Activated T-cell treated with anti-CD3 and anti-CD28 coated beads, Interleukin-2, amount 50 U/mL, for 1 hour (primary cell): ENCODE measurements around the gene SNX30.

ENCODE experiments used
- DNase-seq: peaks from one replicate; pipeline ENCODE4 v3.0.0-alpha.2; 2020

The SNX30 gene

GRCh38 chr9:112861638-112862555, 111.3 kb downstream of the SNX30 start:
- no peak for DNase-seq

- no peak for DNase-seq
Measured at GRCh38 chr9:112863214-112863613, 112.7 kb downstream of the SNX30 start.

GRCh38 chr9:112863746-112864145, 113.2 kb downstream of the SNX30 start:
- no peak for DNase-seq

DNA sequence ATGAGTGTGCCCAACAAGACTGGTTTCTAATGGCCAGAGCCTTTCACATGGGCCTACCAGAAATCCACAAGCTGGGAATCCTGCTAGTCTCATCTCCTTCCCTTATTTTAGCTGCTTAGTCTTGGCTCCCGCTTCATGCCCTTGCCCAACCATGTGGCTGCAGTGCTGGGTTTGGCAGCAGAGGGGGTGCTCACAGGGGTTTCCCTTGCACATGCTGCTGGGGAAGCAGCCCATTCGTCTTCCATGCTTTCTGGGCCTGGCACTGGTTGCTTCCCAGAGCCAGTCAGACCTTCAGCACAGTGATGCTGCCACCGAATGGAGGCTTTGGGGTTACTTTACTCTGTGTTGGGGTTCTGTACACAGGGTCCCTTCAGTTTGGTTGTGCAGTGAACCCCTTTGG, 113.8 kb downstream of the SNX30 start:
- no peak for DNase-seq

DNA sequence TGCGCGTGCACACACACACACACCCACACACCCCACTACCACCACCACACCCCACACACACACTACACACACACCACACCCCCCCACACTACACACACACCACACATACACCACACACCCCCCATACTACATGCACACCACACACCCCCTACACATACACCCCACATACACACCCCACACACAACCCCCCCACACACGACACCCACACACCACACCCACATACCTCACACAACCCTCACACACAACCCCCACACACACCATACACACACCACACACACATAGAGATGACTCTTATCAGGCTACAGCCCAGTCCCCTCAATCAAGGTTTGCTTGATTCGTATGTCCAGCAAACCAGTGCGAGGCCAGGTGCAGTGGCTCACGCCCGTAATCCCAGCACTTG, 114.4 kb downstream of the SNX30 start:
- DNase-seq, result no peak

- DNase-seq, result no peak
Measured at GRCh38 chr9:112866662-112867274, 116.2 kb downstream of the SNX30 start.

GRCh38 chr9:112867275-112867991, 116.9 kb downstream of the SNX30 start:
- no peak for DNase-seq

DNA sequence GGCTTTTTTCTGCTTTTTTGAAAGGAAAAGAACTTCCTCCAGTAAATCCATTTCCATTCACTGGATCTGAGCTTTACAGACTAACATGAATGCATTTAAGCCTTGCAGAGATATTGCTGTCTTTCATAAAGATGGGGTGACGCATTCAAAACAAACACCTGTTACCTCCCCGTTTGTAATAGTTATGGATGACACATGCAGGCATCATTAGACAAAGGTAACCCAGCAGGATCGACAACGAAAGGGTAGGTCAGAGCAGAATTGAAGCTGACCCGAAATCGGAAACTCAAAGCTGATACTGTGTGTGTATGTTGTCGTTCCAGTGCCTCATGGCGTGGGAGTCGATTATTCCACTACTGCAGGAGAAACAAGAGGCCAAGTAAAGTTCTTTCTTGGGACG, 117.9 kb downstream of the SNX30 start:
- DNase-seq, result no peak

DNA sequence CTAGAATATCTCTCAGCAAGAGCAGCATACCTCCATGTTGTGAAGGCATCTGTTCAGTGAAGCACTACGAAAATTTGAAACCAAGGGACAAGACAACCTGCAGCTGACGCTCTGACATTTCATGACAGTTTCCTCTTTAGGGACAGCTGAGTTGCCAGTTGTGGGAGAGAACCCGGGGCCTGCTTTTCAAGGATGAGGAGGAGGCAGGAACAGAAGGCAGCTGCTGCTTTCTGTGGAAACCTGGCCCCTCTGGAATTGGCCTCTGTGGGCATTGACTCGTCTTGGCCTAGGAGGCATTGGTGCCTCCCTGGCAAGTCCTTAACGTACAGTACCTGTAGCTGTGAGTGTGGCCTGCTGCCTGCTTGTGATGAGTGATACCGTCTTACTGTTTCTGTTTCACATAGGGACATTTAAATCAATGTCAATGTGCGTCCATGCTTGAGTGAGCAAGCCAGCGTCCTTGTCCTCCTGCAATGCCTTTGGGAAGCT, 118.5 kb downstream of the SNX30 start:
- no peak for DNase-seq

DNA sequence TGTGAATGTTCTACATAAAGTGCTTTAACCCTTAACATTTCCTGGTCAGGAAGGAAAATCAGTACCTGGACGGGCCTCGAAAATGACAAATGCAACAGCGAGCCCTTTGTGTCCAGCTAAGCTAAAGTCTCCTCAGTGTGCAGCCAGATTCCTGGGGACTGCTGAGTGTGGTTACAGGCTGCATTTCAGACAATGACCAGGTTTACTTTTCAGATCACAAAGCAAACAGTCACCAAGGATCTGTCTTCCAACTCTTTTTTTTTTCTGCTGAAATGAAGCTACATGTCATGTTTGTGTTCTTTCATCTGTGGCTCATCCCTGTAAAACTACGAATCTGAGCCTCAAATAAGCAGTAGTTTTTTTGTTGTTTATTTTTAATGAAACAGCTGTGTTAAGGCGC, 119.4 kb downstream of the SNX30 start:
- no peak for DNase-seq

- no peak for DNase-seq
Measured at GRCh38 chr9:112870556-112870955, 120.0 kb downstream of the SNX30 start.

DNA sequence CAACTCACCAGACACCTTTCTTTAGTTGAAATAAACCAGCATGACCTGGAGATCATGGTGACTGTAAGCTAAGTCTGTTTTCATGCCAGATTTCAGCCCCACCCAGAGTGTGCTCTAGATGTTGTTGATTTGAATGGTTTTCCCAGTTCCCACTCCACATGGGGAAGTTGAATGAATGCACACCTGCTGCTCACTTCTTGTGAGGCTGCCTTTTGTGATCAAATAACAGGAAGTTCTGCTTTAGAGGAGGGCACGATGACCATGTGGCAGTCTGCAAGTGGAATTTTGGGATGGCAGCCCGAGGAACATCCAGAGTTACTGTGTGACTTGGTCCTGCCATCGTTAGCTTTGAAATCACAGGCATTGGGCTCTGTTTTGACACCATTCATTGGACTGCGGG, 121.5 kb downstream of the SNX30 start:
- DNase-seq, result no peak

- no peak for DNase-seq
Measured at GRCh38 chr9:112873773-112874405, 123.3 kb downstream of the SNX30 start.

DNA sequence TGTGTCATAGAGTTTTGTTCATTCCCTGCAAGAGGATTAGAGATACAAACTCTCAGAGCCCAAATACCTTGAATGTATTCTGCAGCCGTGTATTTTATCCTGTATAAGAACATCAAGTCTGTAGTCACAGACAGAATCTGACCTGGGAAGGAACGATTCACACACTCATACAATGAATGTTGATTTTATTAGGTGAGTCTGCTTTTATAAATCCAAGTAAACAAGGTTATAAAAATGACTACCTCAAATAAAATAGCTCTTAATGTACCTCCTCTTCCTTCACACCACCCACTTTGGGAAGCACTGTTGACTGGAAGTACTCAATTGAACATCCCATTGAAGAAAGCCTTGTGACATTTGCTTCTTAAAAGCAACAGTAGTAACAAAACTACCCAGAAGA, 128.2 kb downstream of the SNX30 start:
- DNase-seq, result no peak

GRCh38 chr9:112880650-112881049, 130.1 kb downstream of the SNX30 start:
- DNase-seq, result no peak

DNA sequence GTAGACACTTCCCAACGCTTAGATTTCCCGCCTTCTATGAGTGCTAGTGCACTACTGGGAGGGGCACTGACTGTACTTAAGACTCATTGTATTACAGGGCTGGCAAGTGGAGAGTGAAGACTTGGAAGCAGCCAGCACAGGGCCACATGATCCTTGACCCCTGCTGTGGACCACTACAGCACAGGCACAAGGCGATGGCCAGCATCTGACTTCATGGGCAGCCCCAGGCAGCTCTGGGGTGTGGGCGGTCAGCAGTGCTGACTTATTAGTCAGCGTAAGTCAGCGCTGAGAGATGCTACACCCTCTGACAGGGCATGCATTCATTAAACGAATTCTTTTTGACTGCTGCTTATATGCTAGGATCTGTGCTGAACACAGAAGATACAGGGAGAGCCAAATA, 130.8 kb downstream of the SNX30 start:
- no peak for DNase-seq

GRCh38 chr9:112884101-112884500, 133.5 kb downstream of the SNX30 start:
- DNase-seq, result no peak

DNA sequence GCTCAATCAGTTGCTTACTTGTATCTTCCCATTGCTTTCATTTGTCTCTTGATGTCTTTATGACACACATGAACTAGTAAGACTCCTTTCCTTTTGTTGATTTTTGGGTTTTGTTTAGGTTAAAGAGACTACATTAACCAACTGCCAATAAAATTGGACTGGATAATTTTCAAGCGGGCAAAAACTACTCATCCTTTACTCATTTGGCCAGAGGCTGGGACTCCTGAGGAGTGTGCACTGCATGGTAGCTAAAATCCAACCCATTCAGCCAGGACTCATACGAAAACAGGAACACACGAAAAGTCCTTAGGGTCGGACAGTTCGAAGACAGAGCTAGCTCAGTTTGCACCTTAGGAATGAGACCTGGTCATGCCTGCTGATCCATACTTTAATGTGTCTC, 134.2 kb downstream of the SNX30 start:
- DNase-seq, result no peak

DNA sequence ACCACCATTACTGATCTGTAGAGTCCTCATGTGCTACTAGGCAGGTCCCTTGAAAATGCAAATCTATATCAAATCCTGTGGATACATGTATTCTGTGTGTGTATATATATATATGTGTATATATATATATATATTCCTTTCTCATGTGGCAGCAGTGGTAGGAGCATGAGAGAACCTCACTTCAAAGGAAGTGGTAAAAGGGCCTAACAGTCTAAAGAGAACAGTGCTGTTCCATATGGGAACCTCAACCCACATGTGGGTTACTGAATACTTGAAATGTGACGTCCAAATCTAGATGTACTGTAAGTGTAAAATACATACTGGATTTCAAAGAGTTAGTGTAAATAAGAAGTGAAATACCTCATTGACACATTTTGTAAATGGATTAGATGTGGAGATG, 134.8 kb downstream of the SNX30 start:
- DNase-seq, result no peak

GRCh38 chr9:112886351-112886750, 135.8 kb downstream of the SNX30 start:
- no peak for DNase-seq

- no peak for DNase-seq
Measured at GRCh38 chr9:112887381-112887780, 136.8 kb downstream of the SNX30 start.

DNA sequence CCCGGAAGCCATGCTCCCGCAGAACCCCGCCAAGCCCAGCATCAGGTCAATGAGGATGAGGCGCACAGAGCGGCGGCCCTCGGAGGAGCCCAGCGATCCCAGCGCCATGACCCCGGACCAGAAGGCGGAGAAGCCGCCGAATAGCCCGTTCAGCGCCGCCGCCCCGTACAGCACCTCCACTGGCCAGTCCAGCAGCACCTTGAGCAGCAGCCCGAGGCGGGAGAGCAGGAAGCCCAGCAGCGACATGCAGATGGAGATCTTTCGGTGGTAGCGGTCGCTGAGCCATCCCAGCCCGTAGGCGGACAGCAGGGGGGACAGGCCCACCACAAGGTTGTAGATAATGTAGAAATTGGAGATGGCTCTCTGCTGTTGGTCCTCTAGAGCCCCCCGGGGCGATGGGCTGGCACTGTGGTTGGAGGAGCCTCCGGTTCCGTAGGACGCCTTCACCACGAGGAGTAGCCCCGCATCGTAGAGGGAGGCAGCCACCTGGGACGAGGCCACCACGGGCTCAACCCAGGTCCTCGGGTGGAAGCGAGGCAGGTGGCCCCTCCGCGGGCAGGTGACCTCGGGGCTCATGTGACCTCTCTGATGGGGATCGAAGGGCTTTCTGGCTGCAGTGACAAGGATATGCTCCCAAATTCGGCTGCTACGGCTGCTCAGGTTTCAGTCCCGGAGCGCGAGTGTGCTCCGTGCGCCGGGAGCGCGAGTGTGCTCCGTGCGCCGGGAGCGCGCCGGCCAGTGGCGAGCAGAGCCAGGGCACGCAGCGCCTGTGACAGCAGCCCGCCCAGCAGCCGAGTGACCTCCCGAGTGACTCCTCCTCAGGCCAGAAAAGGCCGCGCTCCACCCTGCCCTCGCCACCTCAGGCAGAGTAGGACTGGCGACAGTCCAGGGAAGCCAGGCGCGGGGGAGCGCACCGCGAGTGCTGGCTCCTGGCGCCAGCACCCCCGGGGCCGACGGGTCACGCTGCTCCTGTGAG, 139.8 kb downstream of the SNX30 start, which contains the start of gene SLC46A2:
Gene SLC46A2 (minus strand): TSS at position 771 of the 976 bp plus-strand sequence. CDS start 195 bp downstream, at position 576.
- no peak for DNase-seq
